HepG2 (cell line): ENCODE results near the gene ZFAND3. TPM values are rescaled to one million over a fixed set of nuclear protein-coding genes. Genes with fewer than 3 reads are reported as not detected.

Experiments used
- ATAC-seq: fragments of 200-7000 bp; cut with Tn5 transposase; 3 replicates; pipeline ENCODE4 v1.9.1; 2020; ENCODE audit warnings: mild to moderate bottlenecking, moderate library complexity
- BruUV-seq: library from RNA; stranded (reverse); fragments of 400-500 nt; replicated peaks from 2 replicates; lab custom pipeline; 2021; lab: Mats Ljungman, UMichigan
- CTCF ChIA-PET: fragments of 300-600 bp; formaldehyde crosslinking; extraction: SDS; loops from one replicate; lab custom pipeline; 2021; ENCODE audit warnings: low total read pairs, inconsistent platforms, low intra/inter-chr PET ratio; lab: Yijun Ruan, JAX
- POLR2A ChIA-PET: fragments of 350-600 bp; sonication (Branson Sonifier 250); formaldehyde crosslinking; loops from one replicate; lab custom pipeline; 2020; ENCODE audit warnings: antibody characterized with exemption, inconsistent platforms; lab: Yijun Ruan, JAX
- DNase-seq: peaks from one replicate; pipeline ENCODE4 v3.0.0-alpha.2; 2015; ENCODE audit warnings: low spot score
- FAIRE-seq: peaks from 3 replicates; lab custom pipeline; 2011; peaks lifted over from hg19 to GRCh38; lab: Jason Lieb, UNC
- H2AFZ ChIP-seq: one replicate; pipeline ENCODE4 v1.6.1; 2011; ENCODE audit warnings: low read length, inconsistent platforms
- H3K27ac ChIP-seq: fragments of 300-600 bp; 3 replicates; pipeline ENCODE4 v1.8.0; 2011; ENCODE audit warnings: mixed run types, mild to moderate bottlenecking, mixed read lengths, low read length, inconsistent platforms; ENCODE audit not compliant: insufficient read depth; ENCODE audit errors: extremely low read length
- H3K27me3 ChIP-seq, 2 experiments: fragments of 200-600 bp in 1 of 2; 2 replicates in 1 of 2; 3 replicates in 1 of 2; pipeline versions ENCODE4 v1.6.0 to v1.8.0; 2011; ENCODE audit warnings: low read length in 2 of 2, mild to moderate bottlenecking in 2 of 2, moderate library complexity in 2 of 2, inconsistent platforms in 1 of 2; ENCODE audit not compliant: insufficient read depth in 2 of 2, control insufficient read depth in 1 of 2
- H3K36me3 ChIP-seq, 2 experiments: fragments of 200-600 bp in 1 of 2; replicated peaks in 1 of 2; 2 replicates in 1 of 2; 3 replicates in 1 of 2; pipeline versions ENCODE4 v1.5.1 to v1.8.0; 2011; ENCODE audit warnings: low read length in 2 of 2, inconsistent platforms in 1 of 2; ENCODE audit not compliant: insufficient read depth in 2 of 2, control insufficient read depth in 1 of 2
- H3K4me1 ChIP-seq: 2 replicates; pipeline ENCODE4 v1.5.1; 2012; ENCODE audit warnings: low read length, inconsistent platforms; ENCODE audit not compliant: insufficient read depth
- H3K4me2 ChIP-seq: 2 replicates; pipeline ENCODE4 v1.6.0; 2011; ENCODE audit warnings: low read depth, low read length, inconsistent platforms
- H3K4me3 ChIP-seq, 3 experiments: fragments of 200-600 bp in 1 of 3; sonication (generic), shearing (Covaris generic) in 1 of 3; replicated peaks in 1 of 3; 2 replicates each; pipeline ENCODE4 v1.5.1; 2011 to 2016; ENCODE audit warnings: low read length in 3 of 3, inconsistent platforms in 2 of 3, low read depth in 2 of 3, mild to moderate bottlenecking in 2 of 3, control low read depth in 1 of 3, mixed read lengths in 1 of 3; ENCODE audit not compliant: insufficient read depth in 1 of 3
- H3K79me2 ChIP-seq: one replicate; pipeline ENCODE4 v1.6.1; 2011; ENCODE audit warnings: low read length, inconsistent platforms; ENCODE audit not compliant: insufficient read depth
- H3K9ac ChIP-seq: 2 replicates; pipeline ENCODE4 v1.6.0; 2011; ENCODE audit warnings: mild to moderate bottlenecking, low read depth, low read length, inconsistent platforms; ENCODE audit not compliant: insufficient read depth
- H3K9me3 ChIP-seq: 2 replicates; pipeline ENCODE4 v1.5.1; 2012; ENCODE audit warnings: mild to moderate bottlenecking, low read length
- H4K20me1 ChIP-seq: 2 replicates; pipeline ENCODE4 v1.6.0; 2011; ENCODE audit warnings: inconsistent platforms, mild to moderate bottlenecking, low read length, moderate library complexity; ENCODE audit not compliant: insufficient read depth
- DRAP1 ChIP-seq: IDR thresholded peaks from 2 replicates; pipeline ENCODE4 v1.6.1; 2016; ENCODE audit warnings: missing genetic modification reagents, missing compliant biosample characterization
- NFE2L2 ChIP-seq: fragments of 150-350 bp; IDR thresholded peaks from 2 replicates; pipeline ENCODE4 v1.6.1; 2014; ENCODE audit warnings: low read length
- RBM22 ChIP-seq: fragments of 200-400 bp; formaldehyde crosslinking; optimal IDR thresholded peaks from 2 replicates; pipeline ENCODE3; 2017; ENCODE audit warnings: mild to moderate bottlenecking, low read length, moderate library complexity
- TARDBP ChIP-seq: sonication (generic); formaldehyde crosslinking; IDR thresholded peaks from 2 replicates; pipeline ENCODE4 v1.8.0; 2022; ENCODE audit warnings: mild to moderate bottlenecking, missing genetic modification reagents
- WGBS: methylation state at CpG from one replicate; pipeline ENCODE4 v1.1.6; 2017; ENCODE audit warnings: low lambda C conversion rate; 5-methylcytosine and 5-hydroxymethylcytosine counted together
- in situ Hi-C: cut with HindIII; loops from 2 replicates; pipeline ENCODE4 v1.10.0; 2017; ENCODE audit warnings: low pct_unique_long_range_greater_than_20kb; ENCODE audit not compliant: extremely low pct_ligation_motif_present
- intact Hi-C: fragments of 100-400 bp; cut with micrococcal nuclease; formaldehyde crosslinking; loops from one replicate; pipeline ENCODE4 v1.10.0; 2022; ENCODE audit not compliant: unreplicated experiment
- polyA plus RNA-seq, 8 experiments: library from polyadenylated mRNA; depleted of rRNA in 3 of 8; stranded (reverse) in 7 of 8; unstranded in 1 of 8; fragments of >200 nt; fragmentation: Illumina TruSeq in 4 of 8; extraction: Trizol in 4 of 8; gene quantifications; 2 replicates each; pipeline versions ENCODE4 v1.2.1 to v1.2.3, GENCODE V29; 2011 to 2016; ENCODE audit warnings: low read depth in 4 of 8, missing spikeins in 1 of 8, mixed read lengths in 1 of 8; ENCODE audit not compliant: insufficient read depth in 1 of 8
- total RNA-seq, 5 experiments: library from RNA; depleted of rRNA; stranded (reverse); fragments of >200 nt; fragmentation: Illumina TruSeq; extraction: Trizol; gene quantifications; 2 replicates each; pipeline ENCODE4 v1.2.3, GENCODE V29; 2016; ENCODE audit warnings: low read depth in 1 of 5
- TF ChIP-seq, protein P1 (sequence below): sonication (generic); formaldehyde crosslinking; IDR thresholded peaks from 2 replicates; pipeline ENCODE4 v1.4.0; 2020; ENCODE audit warnings: missing genetic modification reagents, mild to moderate bottlenecking, borderline replicate concordance

ZFAND3 gene
- total and polyA plus RNA-seq, 2 of the 13 experiments (the other 11 are each of a cell fraction or from before 2014, with no cell fraction given): 16.4 to 17.1 TPM

- H3K9ac ChIP-seq: no peak overlapping the region
- no peaks in the 10 kb centered on the region for H3K27me3 ChIP-seq
- no peak overlapping the region for H3K4me3 ChIP-seq
- FAIRE-seq (no peak), DNase-seq (no peak), ATAC-seq (no peak)
- 93% methylated on average over 7 of the region's 8 CpGs for WGBS
- H3K9me3 ChIP-seq: no peaks in the 10 kb centered on the region
- POLR2A ChIA-PET: no interaction called here
- TF ChIP-seq DRAP1: no peak
- TF ChIP-seq NFE2L2: no peak
- no peak for TF ChIP-seq TARDBP (CRISPR knock-in tag)
- peak; percentile 65 for TF ChIP-seq RBM22
- TF ChIP-seq, protein P1, sequence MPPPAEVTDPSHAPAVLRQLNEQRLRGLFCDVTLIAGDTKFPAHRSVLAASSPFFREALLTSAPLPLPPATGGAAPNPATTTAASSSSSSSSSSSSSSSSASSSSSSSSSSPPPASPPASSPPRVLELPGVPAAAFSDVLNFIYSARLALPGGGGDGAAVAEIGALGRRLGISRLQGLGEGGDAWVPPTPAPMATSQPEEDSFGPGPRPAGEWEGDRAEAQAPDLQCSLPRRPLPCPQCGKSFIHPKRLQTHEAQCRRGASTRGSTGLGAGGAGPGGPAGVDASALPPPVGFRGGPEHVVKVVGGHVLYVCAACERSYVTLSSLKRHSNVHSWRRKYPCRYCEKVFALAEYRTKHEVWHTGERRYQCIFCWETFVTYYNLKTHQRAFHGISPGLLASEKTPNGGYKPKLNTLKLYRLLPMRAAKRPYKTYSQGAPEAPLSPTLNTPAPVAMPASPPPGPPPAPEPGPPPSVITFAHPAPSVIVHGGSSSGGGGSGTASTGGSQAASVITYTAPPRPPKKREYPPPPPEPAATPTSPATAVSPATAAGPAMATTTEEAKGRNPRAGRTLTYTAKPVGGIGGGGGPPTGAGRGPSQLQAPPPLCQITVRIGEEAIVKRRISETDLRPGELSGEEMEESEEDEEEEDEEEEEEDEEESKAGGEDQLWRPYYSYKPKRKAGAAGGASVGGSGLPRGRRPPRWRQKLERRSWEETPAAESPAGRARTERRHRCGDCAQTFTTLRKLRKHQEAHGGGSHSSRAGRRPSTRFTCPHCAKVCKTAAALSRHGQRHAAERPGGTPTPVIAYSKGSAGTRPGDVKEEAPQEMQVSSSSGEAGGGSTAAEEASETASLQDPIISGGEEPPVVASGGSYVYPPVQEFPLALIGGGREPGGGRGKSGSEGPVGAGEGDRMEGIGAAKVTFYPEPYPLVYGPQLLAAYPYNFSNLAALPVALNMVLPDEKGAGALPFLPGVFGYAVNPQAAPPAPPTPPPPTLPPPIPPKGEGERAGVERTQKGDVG (CRISPR knock-in tag): no peak
- H3K79me2 ChIP-seq: no peaks in the 10 kb centered on the region
- no TSS peak for BruUV-seq
- no peaks in the 10 kb centered on the region for H4K20me1 ChIP-seq
- H2AFZ ChIP-seq: no peak overlapping the region
- intact Hi-C loops: no loop called here
- H3K36me3 ChIP-seq: no peaks in the 10 kb centered on the region
- H3K27ac ChIP-seq: no peak overlapping the region
- peaks cover 43% of the 10 kb centered on the region for H3K4me1 ChIP-seq
- CTCF ChIA-PET: no interaction called here
- in situ Hi-C loops: no loop called here
- H3K4me2 ChIP-seq: no peak overlapping the region
These were observed 349.2 kb downstream of the ZFAND3 start for GRCh38 chr6:38168699-38169098.
